ENCODE measurements around the gene WFIKKN2.

Gene WFIKKN2

DNA sequence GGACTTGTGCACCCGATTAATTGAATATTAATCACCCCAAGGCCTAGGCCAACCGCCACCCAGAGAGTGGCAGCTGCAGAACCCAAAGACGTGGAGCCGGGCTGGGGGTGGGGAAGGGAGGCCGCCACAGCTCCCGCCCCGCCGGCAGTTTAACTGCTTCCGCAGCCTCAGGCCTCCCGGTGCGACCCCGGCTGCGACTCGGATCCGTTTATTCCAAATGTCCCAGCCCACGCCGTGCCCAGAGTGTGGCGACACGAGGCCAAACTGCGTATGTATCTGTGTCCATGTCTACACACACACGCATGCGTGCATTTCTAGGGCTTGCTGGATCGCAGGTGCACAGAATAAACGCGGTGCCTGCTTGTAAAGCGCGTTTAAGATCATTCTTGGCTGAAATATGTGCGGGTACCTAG is 31.6 kb downstream of the WFIKKN2 start (continued):
- TF ChIP-seq, protein P1, sequence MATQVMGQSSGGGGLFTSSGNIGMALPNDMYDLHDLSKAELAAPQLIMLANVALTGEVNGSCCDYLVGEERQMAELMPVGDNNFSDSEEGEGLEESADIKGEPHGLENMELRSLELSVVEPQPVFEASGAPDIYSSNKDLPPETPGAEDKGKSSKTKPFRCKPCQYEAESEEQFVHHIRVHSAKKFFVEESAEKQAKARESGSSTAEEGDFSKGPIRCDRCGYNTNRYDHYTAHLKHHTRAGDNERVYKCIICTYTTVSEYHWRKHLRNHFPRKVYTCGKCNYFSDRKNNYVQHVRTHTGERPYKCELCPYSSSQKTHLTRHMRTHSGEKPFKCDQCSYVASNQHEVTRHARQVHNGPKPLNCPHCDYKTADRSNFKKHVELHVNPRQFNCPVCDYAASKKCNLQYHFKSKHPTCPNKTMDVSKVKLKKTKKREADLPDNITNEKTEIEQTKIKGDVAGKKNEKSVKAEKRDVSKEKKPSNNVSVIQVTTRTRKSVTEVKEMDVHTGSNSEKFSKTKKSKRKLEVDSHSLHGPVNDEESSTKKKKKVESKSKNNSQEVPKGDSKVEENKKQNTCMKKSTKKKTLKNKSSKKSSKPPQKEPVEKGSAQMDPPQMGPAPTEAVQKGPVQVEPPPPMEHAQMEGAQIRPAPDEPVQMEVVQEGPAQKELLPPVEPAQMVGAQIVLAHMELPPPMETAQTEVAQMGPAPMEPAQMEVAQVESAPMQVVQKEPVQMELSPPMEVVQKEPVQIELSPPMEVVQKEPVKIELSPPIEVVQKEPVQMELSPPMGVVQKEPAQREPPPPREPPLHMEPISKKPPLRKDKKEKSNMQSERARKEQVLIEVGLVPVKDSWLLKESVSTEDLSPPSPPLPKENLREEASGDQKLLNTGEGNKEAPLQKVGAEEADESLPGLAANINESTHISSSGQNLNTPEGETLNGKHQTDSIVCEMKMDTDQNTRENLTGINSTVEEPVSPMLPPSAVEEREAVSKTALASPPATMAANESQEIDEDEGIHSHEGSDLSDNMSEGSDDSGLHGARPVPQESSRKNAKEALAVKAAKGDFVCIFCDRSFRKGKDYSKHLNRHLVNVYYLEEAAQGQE (tag by site-specific recombination; IDR thresholded peaks at IDR 0.05) = no peak; the same call in 1 of the 2 replicates
- no peak for TF ChIP-seq HOXD13 (CRISPR knock-in tag; IDR thresholded peaks at IDR 0.05; ENCODE audit: borderline replicate concordance)
- no peak for TF ChIP-seq ZBTB1 (tag by site-specific recombination; IDR thresholded peaks at IDR 0.05)
- peak; percentile 85; the same call in 1 of the 2 replicates for TF ChIP-seq ZEB2 (tag by site-specific recombination; IDR thresholded peaks at IDR 0.05)
- TF ChIP-seq, protein P2, sequence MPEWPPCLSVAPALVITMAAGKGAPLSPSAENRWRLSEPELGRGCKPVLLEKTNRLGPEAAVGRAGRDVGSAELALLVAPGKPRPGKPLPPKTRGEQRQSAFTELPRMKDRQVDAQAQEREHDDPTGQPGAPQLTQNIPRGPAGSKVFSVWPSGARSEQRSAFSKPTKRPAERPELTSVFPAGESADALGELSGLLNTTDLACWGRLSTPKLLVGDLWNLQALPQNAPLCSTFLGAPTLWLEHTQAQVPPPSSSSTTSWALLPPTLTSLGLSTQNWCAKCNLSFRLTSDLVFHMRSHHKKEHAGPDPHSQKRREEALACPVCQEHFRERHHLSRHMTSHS (tag by site-specific recombination; IDR thresholded peaks at IDR 0.05) = no peak
- peak; percentile 22 for TF ChIP-seq ZNF510 (tag by site-specific recombination; IDR thresholded peaks at IDR 0.05; ENCODE audit: insufficient replicate concordance)
- TF ChIP-seq ZNF26 (tag by site-specific recombination; IDR thresholded peaks at IDR 0.05) = no peak
- no peak for TF ChIP-seq ZNF350 (tag by site-specific recombination; IDR thresholded peaks at IDR 0.05)
- TF ChIP-seq KLF9 (tag by site-specific recombination; IDR thresholded peaks at IDR 0.05; ENCODE audit: low read depth) = no peak
- TF ChIP-seq KLF8 (tag by site-specific recombination; IDR thresholded peaks at IDR 0.05) = no peak
- TF ChIP-seq KLF7 (tag by site-specific recombination; IDR thresholded peaks at IDR 0.05; ENCODE audit: borderline replicate concordance) = no peak; the same call in 1 of the 2 replicates
- TF ChIP-seq ZNF658 (tag by site-specific recombination; IDR thresholded peaks at IDR 0.05) = no peak
- TF ChIP-seq ZNF571 (tag by site-specific recombination; IDR thresholded peaks at IDR 0.05) = no peak
- TF ChIP-seq ZNF707 (tag by site-specific recombination; IDR thresholded peaks at IDR 0.05) = no peak
- 0 out of 2 replicates have a peak, but pooled peaks have one; percentile 10 for TF ChIP-seq OVOL3 (tag by site-specific recombination; IDR thresholded peaks at IDR 0.05)
- TF ChIP-seq ZNF426 (tag by site-specific recombination; IDR thresholded peaks at IDR 0.05) = no peak
- TF ChIP-seq ZNF560 (tag by site-specific recombination; IDR thresholded peaks at IDR 0.05; ENCODE audit: borderline replicate concordance) = no peak
- no peak for TF ChIP-seq ZNF701 (tag by site-specific recombination; IDR thresholded peaks at IDR 0.05)
- TF ChIP-seq, protein P3, sequence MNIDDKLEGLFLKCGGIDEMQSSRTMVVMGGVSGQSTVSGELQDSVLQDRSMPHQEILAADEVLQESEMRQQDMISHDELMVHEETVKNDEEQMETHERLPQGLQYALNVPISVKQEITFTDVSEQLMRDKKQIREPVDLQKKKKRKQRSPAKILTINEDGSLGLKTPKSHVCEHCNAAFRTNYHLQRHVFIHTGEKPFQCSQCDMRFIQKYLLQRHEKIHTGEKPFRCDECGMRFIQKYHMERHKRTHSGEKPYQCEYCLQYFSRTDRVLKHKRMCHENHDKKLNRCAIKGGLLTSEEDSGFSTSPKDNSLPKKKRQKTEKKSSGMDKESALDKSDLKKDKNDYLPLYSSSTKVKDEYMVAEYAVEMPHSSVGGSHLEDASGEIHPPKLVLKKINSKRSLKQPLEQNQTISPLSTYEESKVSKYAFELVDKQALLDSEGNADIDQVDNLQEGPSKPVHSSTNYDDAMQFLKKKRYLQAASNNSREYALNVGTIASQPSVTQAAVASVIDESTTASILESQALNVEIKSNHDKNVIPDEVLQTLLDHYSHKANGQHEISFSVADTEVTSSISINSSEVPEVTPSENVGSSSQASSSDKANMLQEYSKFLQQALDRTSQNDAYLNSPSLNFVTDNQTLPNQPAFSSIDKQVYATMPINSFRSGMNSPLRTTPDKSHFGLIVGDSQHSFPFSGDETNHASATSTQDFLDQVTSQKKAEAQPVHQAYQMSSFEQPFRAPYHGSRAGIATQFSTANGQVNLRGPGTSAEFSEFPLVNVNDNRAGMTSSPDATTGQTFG (tag by site-specific recombination; IDR thresholded peaks at IDR 0.05; ENCODE audit: borderline replicate concordance) = no peak
- peak; percentile 16; the same call in 1 of the 2 replicates for TF ChIP-seq ZNF660 (tag by site-specific recombination; IDR thresholded peaks at IDR 0.05)
- peak; percentile 49; the same call in 1 of the 2 replicates for TF ChIP-seq ZSCAN30 (tag by site-specific recombination; IDR thresholded peaks at IDR 0.05)
- no peak for TF ChIP-seq ZFP41 (tag by site-specific recombination; IDR thresholded peaks at IDR 0.05; ENCODE audit: borderline replicate concordance)
- no peak for TF ChIP-seq ZNF530 (tag by site-specific recombination; IDR thresholded peaks at IDR 0.05; ENCODE audit: low read depth)
- TF ChIP-seq, protein P4, sequence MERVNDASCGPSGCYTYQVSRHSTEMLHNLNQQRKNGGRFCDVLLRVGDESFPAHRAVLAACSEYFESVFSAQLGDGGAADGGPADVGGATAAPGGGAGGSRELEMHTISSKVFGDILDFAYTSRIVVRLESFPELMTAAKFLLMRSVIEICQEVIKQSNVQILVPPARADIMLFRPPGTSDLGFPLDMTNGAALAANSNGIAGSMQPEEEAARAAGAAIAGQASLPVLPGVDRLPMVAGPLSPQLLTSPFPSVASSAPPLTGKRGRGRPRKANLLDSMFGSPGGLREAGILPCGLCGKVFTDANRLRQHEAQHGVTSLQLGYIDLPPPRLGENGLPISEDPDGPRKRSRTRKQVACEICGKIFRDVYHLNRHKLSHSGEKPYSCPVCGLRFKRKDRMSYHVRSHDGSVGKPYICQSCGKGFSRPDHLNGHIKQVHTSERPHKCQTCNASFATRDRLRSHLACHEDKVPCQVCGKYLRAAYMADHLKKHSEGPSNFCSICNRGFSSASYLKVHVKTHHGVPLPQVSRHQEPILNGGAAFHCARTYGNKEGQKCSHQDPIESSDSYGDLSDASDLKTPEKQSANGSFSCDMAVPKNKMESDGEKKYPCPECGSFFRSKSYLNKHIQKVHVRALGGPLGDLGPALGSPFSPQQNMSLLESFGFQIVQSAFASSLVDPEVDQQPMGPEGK (tag by site-specific recombination; IDR thresholded peaks at IDR 0.05) = no peak
- TF ChIP-seq ZNF791 (tag by site-specific recombination; IDR thresholded peaks at IDR 0.05) = no peak
- TF ChIP-seq, protein P5, sequence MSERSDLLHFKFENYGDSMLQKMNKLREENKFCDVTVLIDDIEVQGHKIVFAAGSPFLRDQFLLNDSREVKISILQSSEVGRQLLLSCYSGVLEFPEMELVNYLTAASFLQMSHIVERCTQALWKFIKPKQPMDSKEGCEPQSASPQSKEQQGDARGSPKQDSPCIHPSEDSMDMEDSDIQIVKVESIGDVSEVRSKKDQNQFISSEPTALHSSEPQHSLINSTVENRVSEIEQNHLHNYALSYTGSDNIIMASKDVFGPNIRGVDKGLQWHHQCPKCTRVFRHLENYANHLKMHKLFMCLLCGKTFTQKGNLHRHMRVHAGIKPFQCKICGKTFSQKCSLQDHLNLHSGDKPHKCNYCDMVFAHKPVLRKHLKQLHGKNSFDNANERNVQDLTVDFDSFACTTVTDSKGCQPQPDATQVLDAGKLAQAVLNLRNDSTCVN (tag by site-specific recombination; optimal IDR thresholded peaks at IDR 0.05) = peak; percentile 28
- TF ChIP-seq ZNF645 (tag by site-specific recombination; IDR thresholded peaks at IDR 0.05) = no peak
- no peak for TF ChIP-seq ZNF623 (tag by site-specific recombination; IDR thresholded peaks at IDR 0.05)

Data from HEK293 (cell line).